Neural cell (in vitro differentiated cells): ENCODE results near the gene ADAMTS20. TPM values are rescaled to one million over a fixed set of nuclear protein-coding genes. Genes with fewer than 3 reads are reported as not detected.

Experiments
- H2AFZ ChIP-seq: fragments of 200-600, 300-800 bp; sonication (generic), shearing (Covaris generic); 2 replicates; pipeline ENCODE4 v1.6.0; 2014; ENCODE audit warnings: low read depth, mild to moderate bottlenecking, antibody characterized with exemption, low read length, moderate library complexity
- H3F3A ChIP-seq: fragments of 200-600 bp; shearing (Covaris generic); 2 replicates; pipeline ENCODE4 v1.6.1; 2016; ENCODE audit warnings: mild to moderate bottlenecking, moderate library complexity, mixed read lengths, antibody characterized with exemption, low read length; ENCODE audit not compliant: insufficient read depth, poor library complexity, severe bottlenecking
- H3K27ac ChIP-seq: fragments of 200-600, 300-800 bp; sonication (generic), shearing (Covaris generic); 2 replicates; pipeline ENCODE4 v1.5.1; 2014; ENCODE audit warnings: mild to moderate bottlenecking, low read length, moderate library complexity
- H3K27me3 ChIP-seq: fragments of 300-800, 200-600 bp; sonication (generic), shearing (Covaris generic); 2 replicates; pipeline ENCODE4 v1.6.0; 2014; ENCODE audit warnings: mild to moderate bottlenecking, low read depth, low read length, moderate library complexity; ENCODE audit not compliant: insufficient read depth
- H3K36me3 ChIP-seq: fragments of 300-800, 200-600 bp; sonication (generic), shearing (Covaris generic); 2 replicates; pipeline ENCODE4 v1.5.1; 2014; ENCODE audit warnings: mild to moderate bottlenecking, antibody characterized with exemption, low read length, moderate library complexity; ENCODE audit not compliant: insufficient read depth
- H3K4me2 ChIP-seq: fragments of 300-800, 200-600 bp; sonication (generic), shearing (Covaris generic); 2 replicates; pipeline ENCODE4 v1.6.0; 2014; ENCODE audit warnings: mild to moderate bottlenecking, low read length
- H3K4me3 ChIP-seq: fragments of 300-800, 200-600 bp; sonication (generic), shearing (Covaris generic); 2 replicates; pipeline ENCODE4 v1.5.1; 2014; ENCODE audit warnings: mild to moderate bottlenecking, low read length, moderate library complexity
- H3K79me2 ChIP-seq: fragments of 200-600 bp; shearing (Covaris generic); replicated peaks from 2 replicates; pipeline ENCODE4 v1.6.0; 2014; ENCODE audit warnings: mild to moderate bottlenecking, low read length, moderate library complexity; ENCODE audit not compliant: insufficient read depth
- H3K9ac ChIP-seq: fragments of 300-800, 200-600 bp; sonication (generic), shearing (Covaris generic); 2 replicates; pipeline ENCODE4 v1.6.1; 2016; ENCODE audit warnings: mild to moderate bottlenecking, low read length, mixed read lengths
- H3K9me2 ChIP-seq: fragments of 200-600 bp; shearing (Covaris generic); 2 replicates; pipeline ENCODE4 v1.6.1; 2016; ENCODE audit warnings: mild to moderate bottlenecking, low read length, mixed read lengths; ENCODE audit not compliant: insufficient read depth
- H3K9me3 ChIP-seq: fragments of 200-600, 300-800 bp; sonication (generic), shearing (Covaris generic); 2 replicates; pipeline ENCODE4 v1.6.1; 2016; ENCODE audit warnings: mild to moderate bottlenecking, mixed run types, low read length, moderate library complexity, mixed read lengths
- H4K20me1 ChIP-seq: fragments of 200-600 bp; shearing (Covaris generic); 2 replicates; pipeline ENCODE4 v1.6.1; 2016; ENCODE audit warnings: mild to moderate bottlenecking, mixed run types; ENCODE audit not compliant: insufficient read depth
- CTCF ChIP-seq: fragments of 450-650 bp; IDR thresholded peaks from 2 replicates; pipeline ENCODE4 v1.5.1; 2014; ENCODE audit warnings: antibody characterized with exemption, mild to moderate bottlenecking, moderate library complexity; ENCODE audit not compliant: poor library complexity, severe bottlenecking
- EP300 ChIP-seq: fragments of 450-650 bp; conservative IDR thresholded peaks from 2 replicates; pipeline ENCODE4 v1.6.1; 2014; ENCODE audit warnings: antibody characterized with exemption, mild to moderate bottlenecking, moderate library complexity; ENCODE audit not compliant: poor library complexity, severe bottlenecking
- EZH2 ChIP-seq: fragments of 200-600, 300-800 bp; shearing (Covaris generic), sonication (generic); IDR thresholded peaks from 2 replicates; pipeline ENCODE4 v1.6.1; 2014; ENCODE audit warnings: antibody characterized with exemption, low read length, borderline replicate concordance, mild to moderate bottlenecking; ENCODE audit not compliant: insufficient read depth, poor library complexity, severe bottlenecking
- MXI1 ChIP-seq: fragments of 450-650 bp; conservative IDR thresholded peaks from 2 replicates; pipeline ENCODE4 v1.6.1; 2014; ENCODE audit warnings: antibody characterized with exemption, mild to moderate bottlenecking; ENCODE audit not compliant: poor library complexity, severe bottlenecking
- POLR2AphosphoS5 ChIP-seq: IDR thresholded peaks from 2 replicates; pipeline ENCODE4 v1.6.1; 2012
- RAD21 ChIP-seq: fragments of 450-650 bp; conservative IDR thresholded peaks from 2 replicates; pipeline ENCODE4 v1.6.1; 2014; ENCODE audit warnings: antibody characterized with exemption, mild to moderate bottlenecking, moderate library complexity
- REST ChIP-seq: IDR thresholded peaks from 2 replicates; pipeline ENCODE4 v1.6.1; 2012; ENCODE audit warnings: borderline replicate concordance
- SMC3 ChIP-seq: fragments of 450-650 bp; conservative IDR thresholded peaks from 2 replicates; pipeline ENCODE4 v1.6.1; 2014; ENCODE audit warnings: antibody characterized with exemption, mild to moderate bottlenecking, moderate library complexity; ENCODE audit not compliant: poor library complexity
- TAF1 ChIP-seq: IDR thresholded peaks from 2 replicates; pipeline ENCODE4 v1.6.1; 2012; ENCODE audit warnings: low read depth
- polyA plus RNA-seq: library from polyadenylated mRNA; depleted of rRNA; stranded (reverse); fragments of >200 nt; gene quantifications from 2 replicates; pipeline ENCODE4 v1.2.3, GENCODE V29; 2014

Gene ADAMTS20
- polyA plus RNA-seq, 1 donor from 2014 or later: 0.72 TPM

GRCh38 chr12:43462080-43462479 is 89.9 kb downstream of the ADAMTS20 start:
- Histone ChIP-seq H3K9me3 (no peaks in the 10 kb centered on the region), H3K4me2 (no peak overlapping the region), H3K9ac (no peak overlapping the region), H2AFZ (no peak overlapping the region), H3K27ac (no peak overlapping the region), H3K27me3 (no peaks in the 10 kb centered on the region), H3K36me3 (no peaks in the 10 kb centered on the region), H3F3A (no peaks in the 10 kb centered on the region), H3K9me2 (no peaks in the 10 kb centered on the region), H3K79me2 (no peaks in the 10 kb centered on the region), H4K20me1 (no peaks in the 10 kb centered on the region), H3K4me3 (no peak overlapping the region)
- no peak for TF ChIP-seq TAF1
- TF ChIP-seq RAD21: no peak
- TF ChIP-seq REST: no peak
- no peak for TF ChIP-seq SMC3
- no peak for TF ChIP-seq MXI1
- no peak for TF ChIP-seq EP300
- no peak for TF ChIP-seq EZH2
- no peak for TF ChIP-seq CTCF
- TF ChIP-seq POLR2AphosphoS5: no peak

GRCh38 chr12:43459285-43459684 is 92.7 kb downstream of the ADAMTS20 start:
- H3K9ac ChIP-seq: no peak overlapping the region
- H3F3A ChIP-seq: no peaks in the 10 kb centered on the region
- H3K9me3 ChIP-seq: no peaks in the 10 kb centered on the region
- TF ChIP-seq REST (no peak), SMC3 (no peak), TAF1 (no peak), MXI1 (no peak), RAD21 (no peak), EZH2 (no peak), EP300 (no peak), CTCF (no peak)
- no peaks in the 10 kb centered on the region for H3K36me3 ChIP-seq
- no peak overlapping the region for H3K27ac ChIP-seq
- H3K4me3 ChIP-seq: no peak overlapping the region
- H3K4me2 ChIP-seq: no peak overlapping the region
- H4K20me1 ChIP-seq: no peaks in the 10 kb centered on the region
- no peaks in the 10 kb centered on the region for H3K27me3 ChIP-seq
- H3K79me2 ChIP-seq: no peaks in the 10 kb centered on the region
- H2AFZ ChIP-seq: no peak overlapping the region
- H3K9me2 ChIP-seq: no peaks in the 10 kb centered on the region
